ENCODE data around the gene CETN1. TPM values are rescaled to one million over a fixed set of nuclear protein-coding genes. Genes with fewer than 3 reads are reported as not detected.

The CETN1 gene
- total RNA-seq, 1 donor: not detected

DNA sequence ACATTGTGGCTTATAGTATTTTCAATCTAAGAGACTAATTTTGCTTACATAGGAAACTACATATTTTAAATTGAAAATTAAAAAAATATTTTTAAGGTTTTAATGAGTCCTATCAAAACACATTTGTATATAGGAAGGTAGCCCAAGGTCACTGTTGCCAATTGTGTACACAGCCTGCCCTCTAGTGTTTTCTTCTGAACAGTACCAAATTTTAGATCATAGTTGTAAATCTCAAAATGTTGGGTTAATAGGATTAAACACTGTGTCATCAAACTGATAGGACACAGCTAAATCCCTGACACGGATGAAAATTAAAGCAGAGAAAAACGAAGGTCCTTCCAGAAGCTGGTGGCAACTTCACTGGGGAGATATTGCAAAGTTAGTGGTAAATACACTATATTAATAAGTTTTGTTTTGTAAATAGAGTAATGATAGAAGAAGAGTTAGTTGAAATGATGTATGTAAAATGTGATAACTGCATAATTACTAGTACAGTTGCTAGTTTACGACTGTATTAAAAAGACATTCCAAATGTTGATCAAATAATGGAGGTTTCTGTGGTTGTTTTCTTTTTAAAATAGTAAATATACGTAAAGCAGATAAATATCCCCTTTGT, 36.3 kb downstream of the CETN1 start:
- peaks cover 7% of the 10 kb centered on the region for H3K4me1 ChIP-seq (ENCODE audit: insufficient read depth, low read length)
- H3K9me3 ChIP-seq (ENCODE audit: low read depth, low read length): no peaks in the 10 kb centered on the region
- H3K79me2 ChIP-seq (ENCODE audit: insufficient read depth, low read length): no peaks in the 10 kb centered on the region
- no peak overlapping the region for H3K4me2 ChIP-seq (ENCODE audit: insufficient read depth, low read length)
- H3K4me3 ChIP-seq (ENCODE audit: insufficient read depth, low read length): no peak overlapping the region
- H3K27me3 ChIP-seq (ENCODE audit: insufficient read depth, low read length): peaks cover 9% of the 10 kb centered on the region
- no peaks in the 10 kb centered on the region for H4K20me1 ChIP-seq (ENCODE audit: insufficient read depth, low read length)
- no peaks in the 10 kb centered on the region for H3K36me3 ChIP-seq (ENCODE audit: insufficient read depth, low read length)
- DNase-seq (ENCODE audit: insufficient read length, low spot score, missing footprints): peak; percentile 30
- H2AFZ ChIP-seq (ENCODE audit: low read length): no peak overlapping the region
- no peak overlapping the region for H3K27ac ChIP-seq (ENCODE audit: low read depth, low read length)
- TF ChIP-seq, protein P1, sequence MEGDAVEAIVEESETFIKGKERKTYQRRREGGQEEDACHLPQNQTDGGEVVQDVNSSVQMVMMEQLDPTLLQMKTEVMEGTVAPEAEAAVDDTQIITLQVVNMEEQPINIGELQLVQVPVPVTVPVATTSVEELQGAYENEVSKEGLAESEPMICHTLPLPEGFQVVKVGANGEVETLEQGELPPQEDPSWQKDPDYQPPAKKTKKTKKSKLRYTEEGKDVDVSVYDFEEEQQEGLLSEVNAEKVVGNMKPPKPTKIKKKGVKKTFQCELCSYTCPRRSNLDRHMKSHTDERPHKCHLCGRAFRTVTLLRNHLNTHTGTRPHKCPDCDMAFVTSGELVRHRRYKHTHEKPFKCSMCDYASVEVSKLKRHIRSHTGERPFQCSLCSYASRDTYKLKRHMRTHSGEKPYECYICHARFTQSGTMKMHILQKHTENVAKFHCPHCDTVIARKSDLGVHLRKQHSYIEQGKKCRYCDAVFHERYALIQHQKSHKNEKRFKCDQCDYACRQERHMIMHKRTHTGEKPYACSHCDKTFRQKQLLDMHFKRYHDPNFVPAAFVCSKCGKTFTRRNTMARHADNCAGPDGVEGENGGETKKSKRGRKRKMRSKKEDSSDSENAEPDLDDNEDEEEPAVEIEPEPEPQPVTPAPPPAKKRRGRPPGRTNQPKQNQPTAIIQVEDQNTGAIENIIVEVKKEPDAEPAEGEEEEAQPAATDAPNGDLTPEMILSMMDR (IDR thresholded peaks at IDR 0.05; ENCODE audit: extremely low read depth, low read depth, low read length): peak; percentile 71

DNA sequence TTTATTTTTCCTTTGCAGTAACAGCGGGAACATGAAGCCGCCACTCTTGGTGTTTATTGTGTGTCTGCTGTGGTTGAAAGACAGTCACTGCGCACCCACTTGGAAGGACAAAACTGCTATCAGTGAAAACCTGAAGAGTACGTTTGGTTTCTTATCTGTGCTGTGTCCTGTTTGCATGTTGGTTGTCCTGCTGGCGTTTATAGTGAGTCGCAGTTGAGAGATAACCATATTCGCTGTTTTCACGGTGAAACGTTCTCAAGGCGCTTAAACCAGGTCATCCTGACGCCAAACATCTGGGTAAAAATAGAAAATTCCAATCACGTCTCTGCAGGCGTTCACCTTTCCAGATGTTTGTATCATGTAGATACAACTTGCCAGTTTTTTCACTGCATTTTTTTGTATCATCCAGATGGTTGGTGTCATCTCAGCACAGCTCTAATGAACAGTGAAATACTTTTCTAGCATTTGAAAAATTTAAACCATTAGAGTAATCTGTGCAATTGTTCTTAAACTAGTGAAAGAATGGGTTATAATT, 37.9 kb downstream of the CETN1 start:
- H3K36me3 ChIP-seq (ENCODE audit: insufficient read depth, low read length): no peaks in the 10 kb centered on the region
- no peaks in the 10 kb centered on the region for H3K9me3 ChIP-seq (ENCODE audit: low read depth, low read length)
- no peak overlapping the region for H3K27ac ChIP-seq (ENCODE audit: low read depth, low read length)
- no peaks in the 10 kb centered on the region for H3K79me2 ChIP-seq (ENCODE audit: insufficient read depth, low read length)
- H3K27me3 ChIP-seq (ENCODE audit: insufficient read depth, low read length): peaks cover 7% of the 10 kb centered on the region
- H3K4me2 ChIP-seq (ENCODE audit: insufficient read depth, low read length): no peak overlapping the region
- H3K4me1 ChIP-seq (ENCODE audit: insufficient read depth, low read length): peaks cover 7% of the 10 kb centered on the region
- no peak for DNase-seq (ENCODE audit: insufficient read length, low spot score, missing footprints)
- no peaks in the 10 kb centered on the region for H4K20me1 ChIP-seq (ENCODE audit: insufficient read depth, low read length)
- TF ChIP-seq, protein P1 (IDR thresholded peaks at IDR 0.05; ENCODE audit: extremely low read depth, low read depth, low read length): no peak
- no peak overlapping the region for H2AFZ ChIP-seq (ENCODE audit: low read length)
- no peak overlapping the region for H3K4me3 ChIP-seq (ENCODE audit: insufficient read depth, low read length)

DNA sequence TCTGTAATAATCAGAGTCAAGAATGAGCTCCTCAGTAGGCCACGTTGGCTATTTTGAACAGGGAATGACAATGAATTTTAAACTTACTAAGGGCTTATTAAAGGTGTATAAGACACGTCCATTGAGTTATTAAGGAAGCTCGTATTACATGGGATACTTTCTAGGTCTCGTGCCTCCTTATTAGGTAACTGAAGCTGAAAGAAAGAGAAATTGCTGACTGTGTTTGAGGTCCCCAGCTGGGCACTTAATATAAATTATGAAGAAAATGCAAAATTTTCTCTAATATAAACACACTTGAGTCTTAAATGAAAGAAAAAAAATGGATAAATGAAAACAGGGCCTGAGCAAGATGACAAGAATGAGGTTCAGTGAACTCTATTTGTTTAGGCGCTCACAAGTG, 38.4 kb downstream of the CETN1 start:
- TF ChIP-seq, protein P1 (IDR thresholded peaks at IDR 0.05; ENCODE audit: extremely low read depth, low read depth, low read length): no peak
- H3K79me2 ChIP-seq (ENCODE audit: insufficient read depth, low read length): no peaks in the 10 kb centered on the region
- peaks cover 7% of the 10 kb centered on the region for H3K27me3 ChIP-seq (ENCODE audit: insufficient read depth, low read length)
- no peaks in the 10 kb centered on the region for H3K36me3 ChIP-seq (ENCODE audit: insufficient read depth, low read length)
- H3K4me3 ChIP-seq (ENCODE audit: insufficient read depth, low read length): no peak overlapping the region
- no peaks in the 10 kb centered on the region for H3K9me3 ChIP-seq (ENCODE audit: low read depth, low read length)
- no peak overlapping the region for H3K27ac ChIP-seq (ENCODE audit: low read depth, low read length)
- H4K20me1 ChIP-seq (ENCODE audit: insufficient read depth, low read length): no peaks in the 10 kb centered on the region
- no peak for DNase-seq (ENCODE audit: insufficient read length, low spot score, missing footprints)
- no peak overlapping the region for H3K4me2 ChIP-seq (ENCODE audit: insufficient read depth, low read length)
- no peak overlapping the region for H2AFZ ChIP-seq (ENCODE audit: low read length)
- H3K4me1 ChIP-seq (ENCODE audit: insufficient read depth, low read length): peaks cover 7% of the 10 kb centered on the region

DNA sequence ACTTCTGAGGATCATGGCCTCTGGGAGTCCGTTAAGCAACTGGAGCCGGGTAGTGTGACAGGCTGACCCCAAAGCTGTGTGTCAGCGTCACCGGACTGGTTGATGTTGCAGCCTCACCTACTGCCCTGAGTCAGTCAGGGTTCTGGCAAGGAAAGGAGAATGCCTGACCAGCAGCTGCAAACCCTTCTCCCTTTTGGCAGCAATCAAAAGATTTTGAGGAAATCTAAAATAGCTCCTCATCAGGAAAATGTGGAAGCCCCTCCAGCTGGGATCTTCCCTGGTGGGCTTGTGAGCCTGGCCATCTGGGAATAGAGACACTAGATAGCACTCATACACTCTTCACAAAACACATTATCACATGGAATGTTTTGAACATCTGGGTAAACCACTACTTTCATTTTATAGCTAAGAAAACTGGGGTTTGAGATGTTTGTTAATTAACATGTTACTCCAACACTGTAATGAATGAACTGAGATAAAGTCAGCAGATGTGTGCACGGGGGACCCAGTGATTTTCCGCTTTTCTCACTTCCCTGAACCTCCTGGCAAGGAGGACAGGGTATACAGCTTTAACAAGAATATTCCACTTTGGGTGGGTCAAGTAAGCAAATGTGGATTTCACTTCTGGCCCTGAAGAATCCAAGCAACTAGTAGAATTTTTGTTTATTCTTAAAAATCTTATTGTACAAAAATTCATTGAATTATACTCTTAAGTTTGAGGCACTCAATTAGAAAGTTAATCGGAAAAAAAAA, 41.3 kb downstream of the CETN1 start:
- DNase-seq (ENCODE audit: insufficient read length, low spot score, missing footprints): peak; percentile 54
- Histone ChIP-seq H3K36me3 (ENCODE audit: insufficient read depth, low read length) (no peaks in the 10 kb centered on the region), H3K27me3 (ENCODE audit: insufficient read depth, low read length) (peaks cover 7% of the 10 kb centered on the region), H4K20me1 (ENCODE audit: insufficient read depth, low read length) (no peaks in the 10 kb centered on the region), H3K27ac (ENCODE audit: low read depth, low read length) (no peak overlapping the region), H3K4me1 (ENCODE audit: insufficient read depth, low read length) (peaks cover 2% of the 10 kb centered on the region), H3K79me2 (ENCODE audit: insufficient read depth, low read length) (no peaks in the 10 kb centered on the region), H3K4me3 (ENCODE audit: insufficient read depth, low read length) (no peak overlapping the region), H3K9me3 (ENCODE audit: low read depth, low read length) (no peaks in the 10 kb centered on the region), H3K4me2 (ENCODE audit: insufficient read depth, low read length) (no peak overlapping the region), H2AFZ (ENCODE audit: low read length) (no peak overlapping the region)
- TF ChIP-seq, protein P1 (IDR thresholded peaks at IDR 0.05; ENCODE audit: extremely low read depth, low read depth, low read length): no peak
